Gastroesophageal sphincter (tissue), 4 donors: ENCODE results near the gene DAPK2. TPM values are rescaled to one million over a fixed set of nuclear protein-coding genes. Genes with fewer than 3 reads are reported as not detected.

Experiments used
- ATAC-seq: fragments of 150-250 bp; one replicate; pipeline ENCODE4 v1.9.1; 2016; ENCODE audit warnings: mild to moderate bottlenecking, moderate library complexity
- H3K27ac ChIP-seq, 4 donors: fragments of 200-600 bp; sonication (generic) in 3 of 4; 1 replicate in 3 of 4; 2 replicates in 1 of 4; pipeline ENCODE4 v1.5.1; 2016 to 2019
- H3K27me3 ChIP-seq: fragments of 200-600 bp; sonication (generic); one replicate; pipeline ENCODE4 v1.5.1; 2019
- H3K36me3 ChIP-seq, 2 donors: fragments of 200-600 bp; sonication (generic); one replicate each; pipeline ENCODE4 v1.5.1; 2019; ENCODE audit warnings: control low read depth in 1 of 2
- H3K4me1 ChIP-seq, 3 donors: fragments of 200-600 bp; sonication (generic); 1 replicate in 2 of 3; 2 replicates in 1 of 3; pipeline ENCODE4 v1.5.1; 2016 to 2019; ENCODE audit warnings: control low read depth in 2 of 3
- H3K4me3 ChIP-seq, 2 donors: fragments of 200-600 bp; sonication (generic); one replicate each; pipeline ENCODE4 v1.5.1; 2019; ENCODE audit warnings: mild to moderate bottlenecking in 1 of 2, moderate library complexity in 1 of 2
- H3K9me3 ChIP-seq, 3 donors: fragments of 200-600 bp; sonication (generic); one replicate each; pipeline ENCODE4 v1.5.1; 2017 to 2019; ENCODE audit warnings: control low read depth in 2 of 3
- CTCF ChIP-seq, 4 experiments: fragments of 200-600 bp in 2 of 4; fragments of 450-650 bp in 2 of 4; sonication (generic) in 1 of 4; IDR thresholded peaks; one replicate each; pipeline ENCODE4 v1.5.1; 2017 to 2019; ENCODE audit warnings: antibody characterized with exemption in 4 of 4, mild to moderate bottlenecking in 2 of 4, moderate library complexity in 2 of 4
- EP300 ChIP-seq: sonication (generic); formaldehyde crosslinking; IDR thresholded peaks from one replicate; pipeline ENCODE4 v1.6.1; 2017; ENCODE audit warnings: antibody characterized with exemption, mild to moderate bottlenecking
- POLR2A ChIP-seq, 2 donors: fragments of 450-650 bp; IDR thresholded peaks; one replicate each; pipeline ENCODE4 v1.6.1; 2017; ENCODE audit warnings: antibody characterized with exemption in 2 of 2, mild to moderate bottlenecking in 2 of 2, moderate library complexity in 1 of 2
- POLR2AphosphoS5 ChIP-seq: sonication (generic); formaldehyde crosslinking; IDR thresholded peaks from one replicate; pipeline ENCODE4 v1.6.1; 2017; ENCODE audit warnings: antibody characterized with exemption
- WGBS, 2 donors: methylation state at CpG; one replicate each; pipeline ENCODE4 v1.1.5; 2018; ENCODE audit warnings: low coverage in 1 of 2; 5-methylcytosine and 5-hydroxymethylcytosine counted together
- total RNA-seq, 4 donors: library from RNA; depleted of rRNA; stranded (reverse); fragments of >200 nt; gene quantifications; one replicate each; pipeline ENCODE4 v1.1.0, GENCODE V29; 2016

Gene DAPK2
- total RNA-seq, 4 donors from 2014 or later = 2.0 to 9.5 (median 6.4) TPM

GRCh38 chr15:63915873-63916771 is 130.2 kb downstream of the DAPK2 start:
- H3K27ac ChIP-seq = no peak overlapping the region

GRCh38 chr15:63915209-63915872 is 130.9 kb downstream of the DAPK2 start:
- 79 to 100% methylated on average over 1 to 2 of the region's 3 CpGs for WGBS, 2 donors
- Histone ChIP-seq H3K27ac (no peak overlapping the region), H3K27me3 (no peaks in the 10 kb centered on the region), H3K9me3 (no peaks in the 10 kb centered on the region), H3K4me3 (no peak overlapping the region), H3K36me3 (no peaks in the 10 kb centered on the region), H3K4me1 (peaks cover 0 to under 1% (median 0%) of the 10 kb centered on the region in 3 donors)
- TF ChIP-seq CTCF (IDR thresholded peaks at IDR 0.05) (no peak), POLR2AphosphoS5 (no peak), EP300 (no peak), POLR2A (IDR thresholded peaks at IDR 0.05) (no peak)
- ATAC-seq = no peak

More at GRCh38 chr15:63915873-63916771, 130.2 kb downstream of the DAPK2 start:
- ATAC-seq = no peak
- Histone ChIP-seq H3K9me3 (no peaks in the 10 kb centered on the region), H3K4me1 (no peaks in the 10 kb centered on the region), H3K27me3 (no peaks in the 10 kb centered on the region), H3K4me3 (no peak overlapping the region), H3K36me3 (no peaks in the 10 kb centered on the region)
- WGBS, 2 donors = 44 to 65% methylated on average over 5 to 6 of the region's 9 CpGs
- TF ChIP-seq POLR2AphosphoS5 = no peak
- TF ChIP-seq CTCF (IDR thresholded peaks at IDR 0.05) = peak in 2 of 4 experiments; percentile 20 to 29

GRCh38 chr15:63913786-63914315 is 132.4 kb downstream of the DAPK2 start:
- H3K27ac ChIP-seq = no peak overlapping the region
- no peaks in the 10 kb centered on the region for H3K27me3 ChIP-seq
- TF ChIP-seq POLR2AphosphoS5 (no peak), CTCF (IDR thresholded peaks at IDR 0.05) (no peak), EP300 (no peak), POLR2A (IDR thresholded peaks at IDR 0.05) (no peak)
- no peak overlapping the region for H3K4me3 ChIP-seq
- H3K9me3 ChIP-seq = no peaks in the 10 kb centered on the region
- peaks cover 0 to 16% (median 10%) of the 10 kb centered on the region in 3 donors for H3K4me1 ChIP-seq
- ATAC-seq = no peak
- 80% methylated on average over 1 of the region's 3 CpGs; no CpG with 5 or more reads in 1 of the 2 donors for WGBS, 2 donors
- H3K36me3 ChIP-seq = no peaks in the 10 kb centered on the region

- Histone ChIP-seq H3K27me3 (no peaks in the 10 kb centered on the region), H3K36me3 (no peaks in the 10 kb centered on the region), H3K9me3 (no peaks in the 10 kb centered on the region), H3K27ac (no peak overlapping the region), H3K4me1 (peaks cover 0 to 21% (median 10%) of the 10 kb centered on the region in 3 donors), H3K4me3 (no peak overlapping the region)
- 90 to 97% methylated on average over 5 to 9 of the region's 9 CpGs for WGBS, 2 donors
- no peak for ATAC-seq
- TF ChIP-seq POLR2A (IDR thresholded peaks at IDR 0.05) (no peak), CTCF (IDR thresholded peaks at IDR 0.05) (no peak), EP300 (no peak), POLR2AphosphoS5 (no peak)
Measured at GRCh38 chr15:63913336-63913735, 132.9 kb downstream of the DAPK2 start.
